IPS-18a (cell line): ENCODE data around the gene EPN2.

Experiments
- H3K27ac ChIP-seq: one replicate; pipeline ENCODE4 v1.5.1; 2013; ENCODE audit warnings: low read length
- H3K27me3 ChIP-seq: one replicate; pipeline ENCODE4 v1.6.1; 2013; ENCODE audit warnings: mild to moderate bottlenecking, low read length; ENCODE audit not compliant: control insufficient read depth, insufficient read depth
- H3K36me3 ChIP-seq: one replicate; pipeline ENCODE4 v1.6.1; 2013; ENCODE audit warnings: low read depth, low read length; ENCODE audit not compliant: control insufficient read depth
- H3K4me1 ChIP-seq: one replicate; pipeline ENCODE4 v1.6.1; 2013; ENCODE audit warnings: low read depth, low read length; ENCODE audit not compliant: control insufficient read depth
- H3K4me3 ChIP-seq: one replicate; pipeline ENCODE4 v1.5.1; 2013; ENCODE audit warnings: low read length
- H3K9ac ChIP-seq: one replicate; pipeline ENCODE4 v1.6.1; 2013; ENCODE audit warnings: mild to moderate bottlenecking, low read length, moderate library complexity
- H3K9me3 ChIP-seq: one replicate; pipeline ENCODE4 v1.6.1; 2013; ENCODE audit warnings: low read depth, low read length; ENCODE audit not compliant: control insufficient read depth

Gene EPN2

DNA sequence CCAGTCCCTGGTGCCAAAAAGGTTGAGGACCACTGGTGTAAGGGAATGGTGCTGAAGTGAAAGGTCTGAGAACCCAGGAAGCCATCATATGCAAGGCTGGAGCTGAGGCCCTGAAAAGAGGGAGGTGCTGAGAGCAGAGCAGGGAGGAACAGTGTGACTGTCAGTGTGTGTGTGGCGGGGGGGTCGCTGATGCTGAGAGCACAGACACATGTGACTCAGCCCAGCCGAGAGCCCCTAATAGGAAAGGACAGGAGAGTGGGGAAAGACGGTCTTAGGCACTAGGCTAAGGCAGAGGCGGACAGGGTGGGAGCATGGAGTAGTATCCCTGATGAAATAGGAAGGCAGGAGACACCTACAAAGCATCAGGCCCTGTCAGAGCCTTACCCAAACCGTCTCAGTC, 124.2 kb downstream of the EPN2 start:
- Histone ChIP-seq H3K4me1 (peaks cover 4% of the 10 kb centered on the region), H3K9me3 (no peaks in the 10 kb centered on the region), H3K27ac (no peak overlapping the region), H3K36me3 (peaks cover 4% of the 10 kb centered on the region), H3K27me3 (no peaks in the 10 kb centered on the region), H3K4me3 (no peak overlapping the region), H3K9ac (no peak overlapping the region)

DNA sequence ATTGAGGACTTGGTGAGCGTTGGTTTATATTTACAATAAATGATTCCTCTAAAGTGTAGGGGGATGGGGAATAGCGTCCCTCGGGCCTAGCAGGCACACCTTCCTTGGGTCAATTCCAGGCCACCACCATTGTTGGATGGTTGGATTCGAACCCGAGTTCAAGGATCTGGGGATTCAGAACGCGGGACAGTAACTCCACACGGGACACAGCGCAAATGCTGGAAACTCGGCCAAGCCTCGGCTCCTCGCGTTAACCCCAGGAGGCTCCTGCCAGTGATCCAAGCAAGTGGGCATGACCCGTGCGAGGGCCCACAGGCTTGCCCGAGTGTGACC, 124.7 kb downstream of the EPN2 start:
- Histone ChIP-seq H3K4me1 (peaks cover 4% of the 10 kb centered on the region), H3K36me3 (peaks cover 4% of the 10 kb centered on the region), H3K27me3 (no peaks in the 10 kb centered on the region), H3K27ac (no peak overlapping the region), H3K9me3 (no peaks in the 10 kb centered on the region), H3K9ac (peak overlapping the region; percentile 50), H3K4me3 (peak overlapping the region; percentile 82)

DNA sequence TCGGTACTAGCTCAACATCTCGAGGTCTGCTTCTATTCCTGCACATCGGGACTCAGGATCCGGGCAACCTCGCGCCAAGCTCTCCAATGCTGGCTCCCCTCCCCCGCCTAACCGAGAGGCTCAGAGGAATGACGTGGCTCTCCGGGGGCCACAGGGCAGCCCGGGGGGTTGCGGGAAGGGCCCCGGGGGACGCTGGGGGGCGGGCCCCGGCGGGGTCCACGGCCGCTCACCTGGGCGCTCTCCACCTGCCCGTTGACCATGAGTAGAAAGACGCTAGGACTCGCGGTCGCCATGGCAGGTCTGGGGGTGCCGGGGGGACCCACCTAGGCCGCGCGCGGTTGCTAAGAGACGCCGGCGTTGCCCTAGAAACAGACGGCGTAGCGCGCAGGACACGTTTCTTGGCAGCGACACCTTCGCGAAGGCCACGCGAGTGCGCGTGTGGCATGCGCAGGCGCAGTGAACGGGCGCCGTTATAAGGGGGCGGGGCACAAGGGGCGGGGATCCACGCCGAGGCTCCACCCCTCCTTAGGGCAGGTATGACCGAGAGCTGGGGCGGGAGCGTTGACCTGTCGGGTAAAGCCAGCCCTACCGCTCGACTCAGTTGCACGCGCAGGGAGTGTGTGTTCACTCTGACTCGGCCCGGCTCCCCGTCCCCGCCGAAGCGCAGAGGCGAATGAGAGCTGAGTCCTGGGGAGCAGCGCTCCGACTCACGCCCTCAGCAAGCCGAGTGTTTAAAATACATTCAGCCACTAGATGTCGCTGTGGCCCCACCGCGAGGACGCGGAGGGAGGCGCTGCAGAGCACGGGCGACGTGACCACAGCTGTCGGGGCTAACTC, 125.3 kb downstream of the EPN2 start, which contains the start of gene B9D1:
TSS of gene B9D1 (minus strand) at position 447 of the 837 bp plus-strand sequence. CDS start at position 293, 154 bp downstream.
- Histone ChIP-seq H3K27me3 (no peaks in the 10 kb centered on the region), H3K27ac (no peak within 1 kb of the TSS), H3K9ac (peak within 1 kb of the TSS; percentile 50), H3K9me3 (no peaks in the 10 kb centered on the region), H3K36me3 (peaks cover 4% of the 10 kb centered on the region), H3K4me1 (peaks cover 4% of the 10 kb centered on the region), H3K4me3 (peak within 1 kb of the TSS; percentile 82)

DNA sequence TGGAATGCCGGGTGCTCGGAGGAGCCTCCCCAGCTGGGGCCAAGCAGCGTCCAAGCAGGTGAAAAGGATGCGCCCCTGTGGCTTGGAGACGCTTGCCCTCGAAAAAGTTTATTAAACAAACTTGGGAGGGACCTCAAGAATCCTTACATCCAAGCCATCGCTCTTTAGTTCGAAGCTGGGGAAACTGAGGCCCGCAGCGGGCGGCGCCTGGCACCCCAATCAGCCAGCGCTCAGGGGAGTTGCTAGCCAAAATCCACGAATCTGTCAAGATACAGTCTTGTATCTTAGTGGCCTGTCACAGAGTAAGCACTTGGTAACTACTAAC, 125.9 kb downstream of the EPN2 start:
- Histone ChIP-seq H3K27me3 (no peaks in the 10 kb centered on the region), H3K4me1 (peaks cover 4% of the 10 kb centered on the region), H3K9me3 (no peaks in the 10 kb centered on the region), H3K4me3 (peak overlapping the region; percentile 82), H3K36me3 (no peaks in the 10 kb centered on the region), H3K27ac (no peak overlapping the region), H3K9ac (no peak overlapping the region)

DNA sequence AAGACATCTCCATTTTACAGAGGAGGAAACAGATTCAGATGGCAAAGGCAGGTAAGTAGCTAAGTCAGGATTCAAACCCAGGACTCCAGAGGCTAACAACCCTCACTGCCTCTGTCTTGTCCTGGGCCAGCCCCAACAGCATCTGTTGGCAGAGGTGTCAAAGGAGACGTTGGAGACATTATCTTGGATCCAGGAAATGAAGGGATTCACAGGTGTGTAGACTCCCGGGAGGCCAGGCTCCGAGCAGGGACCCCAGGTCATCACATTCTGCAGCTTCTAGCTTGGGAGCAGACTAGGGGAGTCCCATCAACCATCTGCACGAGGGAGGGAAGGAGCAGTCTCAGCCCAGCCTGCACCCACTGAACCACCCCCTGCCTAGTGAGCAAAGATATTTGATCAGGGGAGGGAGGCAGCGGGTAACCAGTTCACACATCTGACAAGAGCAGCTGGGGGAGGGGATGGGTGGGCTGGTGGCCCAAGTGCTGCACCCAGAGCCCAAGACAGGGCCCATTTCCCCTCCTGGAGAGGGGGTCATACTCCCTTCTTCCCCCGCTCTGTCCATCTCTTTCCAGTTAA, 126.4 kb downstream of the EPN2 start:
- Histone ChIP-seq H3K9ac (no peak overlapping the region), H3K27ac (no peak overlapping the region)

DNA sequence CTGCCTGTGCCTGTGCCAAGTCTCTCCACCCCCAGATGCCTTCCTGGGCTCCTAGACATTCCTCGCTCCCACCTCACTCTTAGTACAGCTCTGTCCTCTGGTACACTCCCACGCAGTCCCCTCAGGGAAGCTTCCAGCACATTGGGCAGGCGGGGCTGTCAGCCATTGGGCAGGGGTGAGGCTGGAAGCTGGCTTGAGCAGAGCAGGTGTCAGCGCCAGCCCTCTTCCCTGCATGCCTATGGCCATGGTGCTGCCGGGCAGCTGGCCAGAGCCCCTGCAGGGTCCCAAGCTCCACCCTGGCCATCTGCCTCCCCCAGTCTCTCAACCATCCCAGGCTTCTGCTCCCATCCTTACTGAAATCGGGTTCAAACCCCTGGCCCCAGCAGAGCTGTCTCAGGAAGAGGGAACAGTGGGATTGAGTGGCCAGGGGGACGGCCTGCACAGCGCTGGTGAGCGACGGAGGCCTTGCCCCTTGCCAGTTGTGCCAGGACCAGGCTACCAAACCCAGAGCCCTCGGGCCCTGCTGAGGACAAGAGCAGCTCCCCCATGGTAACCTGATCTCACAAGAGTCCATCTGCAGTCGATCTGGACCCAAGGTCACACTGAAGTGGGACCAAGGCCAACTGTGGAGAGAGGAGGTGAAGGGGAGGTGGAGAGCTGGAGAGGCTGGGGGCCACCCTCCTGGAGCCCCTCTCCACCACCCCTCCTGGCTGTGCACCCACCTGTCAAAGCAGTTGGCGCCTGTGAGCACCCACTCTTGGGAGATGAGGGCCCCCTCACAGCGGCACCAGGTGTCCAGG, 127.7 kb downstream of the EPN2 start:
- no peak overlapping the region for H3K9ac ChIP-seq
- H3K27ac ChIP-seq = no peak overlapping the region

More for the DNA sequence above, 126.4 kb downstream of the EPN2 start:
- no peaks in the 10 kb centered on the region for H3K27me3 ChIP-seq
- H3K4me3 ChIP-seq = peak overlapping the region; percentile 82
- no peaks in the 10 kb centered on the region for H3K36me3 ChIP-seq
- H3K9me3 ChIP-seq = no peaks in the 10 kb centered on the region
- peaks cover 4% of the 10 kb centered on the region for H3K4me1 ChIP-seq

DNA sequence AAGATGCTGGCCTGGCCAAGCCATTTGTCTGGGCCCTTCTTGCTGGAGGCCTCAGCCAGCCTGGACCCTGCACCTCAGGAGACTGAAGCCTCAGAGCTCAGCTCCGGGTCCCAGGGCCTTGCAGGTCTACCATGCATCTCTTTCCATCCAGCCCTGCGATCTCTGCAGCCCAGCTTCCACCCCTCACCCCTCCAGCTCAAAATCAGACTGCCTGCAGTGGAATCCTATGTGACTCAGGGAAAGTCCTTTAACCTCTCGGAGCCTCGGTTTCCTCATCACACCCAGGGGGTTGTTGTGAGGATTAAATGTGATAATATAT, 128.3 kb downstream of the EPN2 start:
- Histone ChIP-seq H3K9me3 (no peaks in the 10 kb centered on the region), H3K4me1 (peaks cover 4% of the 10 kb centered on the region), H3K27ac (no peak overlapping the region)

More for the DNA sequence above, 127.7 kb downstream of the EPN2 start:
- Histone ChIP-seq H3K9me3 (no peaks in the 10 kb centered on the region), H3K27me3 (no peaks in the 10 kb centered on the region), H3K4me3 (no peak overlapping the region), H3K4me1 (peaks cover 4% of the 10 kb centered on the region), H3K36me3 (no peaks in the 10 kb centered on the region)

DNA sequence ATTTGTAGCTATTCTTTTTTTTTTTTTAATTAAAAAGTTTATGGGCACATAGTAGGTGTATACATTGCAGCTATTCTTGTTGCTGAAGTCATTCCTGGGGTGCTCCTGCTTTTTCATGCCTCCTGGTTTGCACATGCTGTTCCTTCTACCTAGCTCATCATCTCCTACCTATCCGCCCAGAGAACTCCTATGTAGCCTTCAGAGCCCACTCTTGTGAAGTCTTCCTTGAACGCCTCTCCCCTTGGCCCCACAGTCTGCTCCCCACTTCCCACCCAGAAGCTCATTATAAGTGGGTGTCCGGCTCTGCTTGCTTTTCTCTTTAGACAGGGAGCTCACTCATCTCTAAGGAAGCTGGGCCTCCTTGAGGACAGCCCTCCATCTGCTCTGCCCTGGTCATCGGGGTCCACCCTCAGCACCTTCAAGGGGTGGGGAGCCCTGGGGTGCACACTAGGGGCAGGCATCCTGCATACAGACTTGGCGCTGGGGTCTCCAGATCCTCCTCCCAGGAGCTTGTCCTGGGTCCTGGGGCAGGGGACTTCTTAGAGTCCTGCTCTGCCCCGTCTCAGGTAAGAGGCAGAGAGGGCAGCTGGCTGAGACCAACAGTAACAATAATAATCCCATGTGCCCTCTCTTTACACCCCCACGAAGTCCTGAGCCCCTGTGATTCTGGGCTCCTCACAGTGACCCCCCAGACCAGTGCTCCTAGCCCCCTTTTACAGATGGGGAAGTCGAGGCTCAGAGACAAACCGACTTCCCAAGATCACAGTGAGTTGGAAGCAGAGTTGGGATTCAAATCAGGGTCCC, 128.9 kb downstream of the EPN2 start:
- Histone ChIP-seq H3K27me3 (no peaks in the 10 kb centered on the region), H3K4me3 (no peak overlapping the region), H3K27ac (no peak overlapping the region), H3K9me3 (no peaks in the 10 kb centered on the region), H3K9ac (no peak overlapping the region), H3K4me1 (peaks cover 4% of the 10 kb centered on the region), H3K36me3 (no peaks in the 10 kb centered on the region)

More for the DNA sequence above, 128.3 kb downstream of the EPN2 start:
- Histone ChIP-seq H3K9ac (no peak overlapping the region), H3K27me3 (no peaks in the 10 kb centered on the region), H3K36me3 (no peaks in the 10 kb centered on the region), H3K4me3 (no peak overlapping the region)

DNA sequence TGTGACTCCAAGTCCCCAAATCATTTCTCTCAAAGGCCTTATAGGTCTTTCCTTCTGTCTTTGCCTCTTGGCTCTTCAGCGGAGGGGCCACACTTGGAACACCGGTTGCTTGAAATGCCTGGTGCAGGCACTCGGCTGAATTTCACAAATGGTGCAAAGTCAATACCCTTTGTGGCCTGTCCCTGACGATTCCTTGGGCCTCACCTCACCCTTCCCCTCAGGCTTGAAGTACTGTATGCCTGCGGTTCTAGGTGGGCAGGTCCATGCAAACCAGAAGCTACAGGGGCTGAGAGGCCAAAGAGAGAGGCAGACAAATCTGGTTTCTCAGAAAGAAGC, 129.4 kb downstream of the EPN2 start:
- Histone ChIP-seq H3K36me3 (no peaks in the 10 kb centered on the region), H3K27ac (no peak overlapping the region), H3K4me3 (no peak overlapping the region), H3K4me1 (peaks cover 4% of the 10 kb centered on the region), H3K9ac (no peak overlapping the region), H3K27me3 (no peaks in the 10 kb centered on the region), H3K9me3 (no peaks in the 10 kb centered on the region)

DNA sequence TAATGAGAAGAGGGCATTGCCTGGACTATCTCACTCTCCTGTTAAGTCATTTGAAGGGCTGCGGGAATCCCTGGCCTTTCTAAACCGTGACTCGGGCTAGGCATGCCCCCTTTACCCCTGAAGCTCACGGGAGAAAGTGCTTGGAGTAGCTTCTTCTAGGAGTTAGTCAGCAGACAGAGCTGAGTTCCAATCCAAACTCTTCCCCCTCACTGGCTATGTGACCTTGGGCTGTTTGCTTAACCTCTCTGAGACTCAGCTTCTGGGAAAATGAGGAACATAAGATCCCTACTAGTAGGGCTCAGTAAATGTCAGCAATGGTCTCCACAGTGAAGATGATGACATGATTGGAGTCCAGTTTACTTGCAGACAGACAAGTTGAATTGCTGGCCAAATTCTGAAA, 131.1 kb downstream of the EPN2 start:
- no peaks in the 10 kb centered on the region for H3K36me3 ChIP-seq
- no peaks in the 10 kb centered on the region for H3K9me3 ChIP-seq
- H3K27ac ChIP-seq = no peak overlapping the region
- H3K4me3 ChIP-seq = no peak overlapping the region
- no peaks in the 10 kb centered on the region for H3K27me3 ChIP-seq
- H3K4me1 ChIP-seq = peaks cover 7% of the 10 kb centered on the region
- no peak overlapping the region for H3K9ac ChIP-seq

DNA sequence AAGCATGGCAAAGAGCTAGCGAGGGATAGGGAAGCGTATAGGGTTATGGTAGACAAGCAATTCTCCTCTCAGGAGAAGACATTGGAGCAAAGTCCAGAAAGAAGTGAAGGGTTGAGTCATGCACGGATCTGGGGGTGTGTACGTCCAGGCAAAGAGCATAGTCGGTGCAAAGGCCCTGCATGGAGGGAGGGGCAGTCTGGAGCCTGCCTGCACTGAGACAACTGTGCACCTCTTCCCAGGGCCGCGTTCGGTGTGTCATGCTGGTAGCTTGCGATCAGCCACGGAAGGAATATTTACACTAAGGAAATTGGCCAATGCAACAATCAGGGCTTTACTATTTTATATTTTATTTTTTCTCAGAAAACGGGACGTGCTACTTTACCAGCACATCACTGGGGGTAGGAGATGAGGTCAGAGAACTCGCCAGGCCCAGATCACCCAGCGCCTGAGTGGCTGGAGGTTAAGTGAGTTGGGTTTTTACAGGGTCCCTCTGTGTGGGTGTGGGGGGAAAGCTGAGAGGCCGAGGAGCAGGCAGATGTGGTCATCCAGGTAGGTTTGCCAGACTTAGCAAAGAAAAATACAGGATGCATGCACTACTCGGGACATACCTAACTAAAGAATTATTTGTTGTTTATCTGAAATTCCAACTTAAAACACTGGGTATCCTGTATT, 132.1 kb downstream of the EPN2 start:
- Histone ChIP-seq H3K9me3 (no peaks in the 10 kb centered on the region), H3K4me1 (peaks cover 6% of the 10 kb centered on the region), H3K27ac (no peak overlapping the region)

More for the DNA sequence above, 132.1 kb downstream of the EPN2 start:
- Histone ChIP-seq H3K27me3 (no peaks in the 10 kb centered on the region), H3K4me3 (no peak overlapping the region), H3K36me3 (no peaks in the 10 kb centered on the region), H3K9ac (no peak overlapping the region)
